ENCODE data around the gene C21orf91. TPM values are rescaled to one million over a fixed set of nuclear protein-coding genes. Genes with fewer than 3 reads are reported as not detected.
A peak's percentile ranks its signal among the peaks of the same experiment; 100 is the strongest.

Gene C21orf91
- total and polyA plus RNA-seq, 4 donors: 3.1 to 19.2 (median 10.7) TPM

DNA sequence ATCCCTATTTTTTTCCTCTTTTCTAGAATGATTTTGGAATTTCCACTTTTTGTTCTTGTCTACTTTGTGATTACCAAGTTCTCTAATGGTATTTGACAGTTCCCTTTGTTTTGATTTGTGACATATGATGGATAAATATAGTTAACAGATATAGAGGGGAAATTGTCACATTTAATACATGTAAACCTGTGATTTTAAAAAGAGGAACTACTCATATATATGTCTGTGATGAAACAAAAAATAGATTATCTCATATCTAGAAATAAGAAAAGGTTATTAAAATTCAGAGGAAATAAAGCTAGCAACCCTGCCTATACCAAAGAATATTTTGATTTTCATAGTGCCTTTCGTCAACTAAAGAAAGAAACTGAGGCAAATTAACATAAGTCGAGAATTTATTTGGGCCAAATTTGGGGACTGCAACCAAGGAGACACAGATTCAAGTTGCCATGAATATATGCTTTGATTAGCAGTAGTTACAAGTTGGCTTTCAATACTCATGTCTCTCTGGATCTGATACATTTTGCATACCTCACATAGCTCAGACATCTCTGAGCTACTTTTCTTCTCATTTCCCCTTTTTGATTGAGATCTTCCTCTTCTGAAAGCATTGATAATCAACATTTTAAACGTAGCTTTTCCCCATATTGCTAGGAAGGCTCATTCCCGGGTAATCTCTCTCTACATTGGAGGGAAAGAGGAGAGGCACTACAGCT, 15.6 kb upstream of the C21orf91 start:
- WGBS, 2 donors: 63 to 73% methylated on average over 4 of the region's 4 CpGs
- no peaks in the 10 kb centered on the region for H3K4me1 ChIP-seq (ENCODE audit: control insufficient read depth in 1 of 2, insufficient read depth in 2 of 2, low read length in 2 of 2)
- no peaks in the 10 kb centered on the region for H3K36me3 ChIP-seq (ENCODE audit: control insufficient read depth in 1 of 2, insufficient read depth in 2 of 2, low read length in 1 of 2)
- intact Hi-C loops (cut with DNase I): no loop called here
- H3K4me3 ChIP-seq (ENCODE audit: low read length in 2 of 2): no peak overlapping the region
- no peak overlapping the region for H3K27ac ChIP-seq (ENCODE audit: low read depth in 1 of 2, low read length in 2 of 2)
- DNase-seq (no peak), ATAC-seq (ENCODE audit: low FRiP score) (no peak)
- H3K27me3 ChIP-seq (ENCODE audit: control insufficient read depth in 1 of 2, insufficient read depth in 2 of 2, low read length in 1 of 2): no peaks in the 10 kb centered on the region
- no peaks in the 10 kb centered on the region for H3K9me3 ChIP-seq (ENCODE audit: control insufficient read depth, low read length)

DNA sequence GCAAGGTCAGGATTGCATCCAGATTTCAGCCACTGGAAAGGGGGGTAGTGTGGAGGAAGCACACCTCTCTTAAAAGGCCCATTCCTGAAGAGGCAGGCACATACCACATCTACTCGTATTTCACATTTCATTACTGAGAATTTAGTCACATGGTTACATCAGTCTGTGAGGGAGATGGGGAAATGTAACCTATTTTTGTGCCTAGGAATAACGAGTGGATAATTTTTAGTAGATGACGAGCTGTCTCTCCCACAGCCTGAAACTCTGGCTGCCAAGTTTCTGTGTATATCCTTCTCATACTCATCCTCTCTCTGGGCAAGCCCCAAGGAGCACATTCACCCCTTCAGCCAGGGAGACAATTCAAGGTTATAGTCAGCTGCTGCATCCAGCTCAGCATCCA, 10.3 kb upstream of the C21orf91 start:
- DNase-seq (no peak), ATAC-seq (ENCODE audit: low FRiP score) (no peak)
- intact Hi-C loops (cut with DNase I): no loop called here
- Histone ChIP-seq H3K36me3 (ENCODE audit: control insufficient read depth in 1 of 2, insufficient read depth in 2 of 2, low read length in 1 of 2) (no peaks in the 10 kb centered on the region), H3K4me3 (ENCODE audit: low read length in 2 of 2) (no peak overlapping the region), H3K4me1 (ENCODE audit: control insufficient read depth in 1 of 2, insufficient read depth in 2 of 2, low read length in 2 of 2) (no peaks in the 10 kb centered on the region), H3K9me3 (ENCODE audit: control insufficient read depth, low read length) (no peaks in the 10 kb centered on the region), H3K27me3 (ENCODE audit: control insufficient read depth in 1 of 2, insufficient read depth in 2 of 2, low read length in 1 of 2) (no peaks in the 10 kb centered on the region), H3K27ac (ENCODE audit: low read depth in 1 of 2, low read length in 2 of 2) (no peak overlapping the region)
- 30 to 44% methylated on average over 3 of the region's 3 CpGs for WGBS, 2 donors

GRCh38 chr21:17828223-17828622, 9.1 kb upstream of the C21orf91 start:
- DNase-seq (no peak), ATAC-seq (ENCODE audit: low FRiP score) (no peak)
- H3K27me3 ChIP-seq (ENCODE audit: control insufficient read depth in 1 of 2, insufficient read depth in 2 of 2, low read length in 1 of 2): no peaks in the 10 kb centered on the region
- H3K4me1 ChIP-seq (ENCODE audit: control insufficient read depth in 1 of 2, insufficient read depth in 2 of 2, low read length in 2 of 2): no peaks in the 10 kb centered on the region
- H3K9me3 ChIP-seq (ENCODE audit: control insufficient read depth, low read length): no peaks in the 10 kb centered on the region
- no peaks in the 10 kb centered on the region for H3K36me3 ChIP-seq (ENCODE audit: control insufficient read depth in 1 of 2, insufficient read depth in 2 of 2, low read length in 1 of 2)
- WGBS, 2 donors: 47% methylated on average over 3 of the region's 3 CpGs
- no peak overlapping the region for H3K27ac ChIP-seq (ENCODE audit: low read depth in 1 of 2, low read length in 2 of 2)
- H3K4me3 ChIP-seq (ENCODE audit: low read length in 2 of 2): no peak overlapping the region
- intact Hi-C loops (cut with DNase I): no loop called here

GRCh38 chr21:17823846-17824245, 4.7 kb upstream of the C21orf91 start:
- intact Hi-C loops (cut with DNase I): no loop called here

GRCh38 chr21:17821121-17821520, 2.0 kb upstream of the C21orf91 start:
- Histone ChIP-seq H3K4me3 (ENCODE audit: low read length in 2 of 2) (no peak overlapping the region), H3K9me3 (ENCODE audit: control insufficient read depth, low read length) (no peaks in the 10 kb centered on the region), H3K27ac (ENCODE audit: low read depth in 1 of 2, low read length in 2 of 2) (no peak overlapping the region), H3K36me3 (ENCODE audit: control insufficient read depth in 1 of 2, insufficient read depth in 2 of 2, low read length in 1 of 2) (no peaks in the 10 kb centered on the region), H3K27me3 (ENCODE audit: control insufficient read depth in 1 of 2, insufficient read depth in 2 of 2, low read length in 1 of 2) (no peaks in the 10 kb centered on the region), H3K4me1 (ENCODE audit: control insufficient read depth in 1 of 2, insufficient read depth in 2 of 2, low read length in 2 of 2) (peaks cover 0 to 2% of the 10 kb centered on the region in 2 donors)
- ATAC-seq (ENCODE audit: low FRiP score): no peak
- intact Hi-C loops (cut with DNase I): no loop called here
- DNase-seq: no peak
- WGBS, 2 donors: 90 to 92% methylated on average over 3 of the region's 3 CpGs

More at GRCh38 chr21:17823846-17824245, 4.7 kb upstream of the C21orf91 start:
- H3K36me3 ChIP-seq (ENCODE audit: control insufficient read depth in 1 of 2, insufficient read depth in 2 of 2, low read length in 1 of 2): no peaks in the 10 kb centered on the region
- DNase-seq (no peak), ATAC-seq (ENCODE audit: low FRiP score) (no peak)
- no peaks in the 10 kb centered on the region for H3K27me3 ChIP-seq (ENCODE audit: control insufficient read depth in 1 of 2, insufficient read depth in 2 of 2, low read length in 1 of 2)
- H3K4me1 ChIP-seq (ENCODE audit: control insufficient read depth in 1 of 2, insufficient read depth in 2 of 2, low read length in 2 of 2): peaks cover 0 to 2% of the 10 kb centered on the region in 2 donors
- H3K27ac ChIP-seq (ENCODE audit: low read depth in 1 of 2, low read length in 2 of 2): no peak overlapping the region
- H3K9me3 ChIP-seq (ENCODE audit: control insufficient read depth, low read length): no peaks in the 10 kb centered on the region
- no peak overlapping the region for H3K4me3 ChIP-seq (ENCODE audit: low read length in 2 of 2)
- 88% methylated on average over 6 of the region's 6 CpGs for WGBS, 2 donors

GRCh38 chr21:17819877-17820229, 697 bp upstream of the C21orf91 start:
- intact Hi-C loops (cut with DNase I): loop anchor here (5.0 to 10.0 kb wide), 5 partner anchors 75 to 208 kb away; partner anchors contain the start of gene BTG3 (in 1 of the 2)
- DNase-seq: no peak

DNA sequence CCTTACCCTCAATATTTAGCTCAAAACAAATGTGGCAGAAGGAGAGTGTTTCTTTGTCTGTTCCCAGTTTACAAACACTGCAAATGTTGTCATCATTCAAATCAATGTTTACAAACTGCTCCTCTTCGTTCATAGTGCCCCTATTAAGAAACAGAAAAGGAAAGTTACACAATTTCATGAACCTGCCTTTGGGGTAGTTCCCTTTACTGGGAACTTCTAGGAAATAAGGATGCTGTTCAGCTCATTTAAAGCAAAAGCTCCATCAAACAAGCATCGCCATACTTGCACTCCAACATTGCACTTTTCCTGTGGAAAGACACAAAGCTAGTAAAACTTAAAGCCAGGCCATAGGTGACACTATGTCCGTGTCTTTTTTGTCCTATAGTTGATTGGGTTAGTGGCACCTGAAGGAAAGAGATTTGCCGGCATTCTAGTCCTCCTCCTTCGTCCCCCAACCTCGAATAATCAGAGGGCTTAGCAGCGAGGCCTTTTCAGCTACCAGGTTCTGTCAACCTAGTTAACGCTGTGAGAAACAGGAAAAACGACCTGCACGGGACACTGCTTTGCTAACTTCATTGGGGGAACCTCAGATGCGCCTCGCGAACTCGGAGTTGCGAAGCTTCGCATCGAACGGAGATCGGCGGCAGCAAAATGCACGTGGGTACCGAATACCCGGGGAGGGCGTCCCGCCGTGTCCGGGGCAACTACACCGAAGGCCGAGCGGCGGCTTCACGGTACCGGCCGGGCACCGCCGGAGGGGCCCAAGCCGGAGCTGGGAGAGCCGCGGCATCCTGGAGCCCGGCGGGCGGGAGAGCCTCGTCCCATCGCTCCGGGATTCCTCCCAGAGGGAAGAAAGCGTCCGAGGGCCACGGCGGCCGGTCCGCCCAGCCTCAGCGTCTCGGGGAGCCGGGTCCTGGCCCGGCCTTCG, 706 bp downstream of the C21orf91 start:
- no peak overlapping the region for H3K27ac ChIP-seq (ENCODE audit: low read depth in 1 of 2, low read length in 2 of 2)
- no peaks in the 10 kb centered on the region for H3K36me3 ChIP-seq (ENCODE audit: control insufficient read depth in 1 of 2, insufficient read depth in 2 of 2, low read length in 1 of 2)
- WGBS, 2 donors: 1% methylated on average over 52 to 56 of the region's 56 CpGs
- intact Hi-C loops (cut with DNase I): loop anchor here (5.0 to 10.0 kb wide), 5 partner anchors 74 to 206 kb away; partner anchors contain the start of gene BTG3 (in 1 of the 2)
- H3K27me3 ChIP-seq (ENCODE audit: control insufficient read depth in 1 of 2, insufficient read depth in 2 of 2, low read length in 1 of 2): no peaks in the 10 kb centered on the region
- peaks cover 0 to 2% of the 10 kb centered on the region in 2 donors for H3K4me1 ChIP-seq (ENCODE audit: control insufficient read depth in 1 of 2, insufficient read depth in 2 of 2, low read length in 2 of 2)
- no peaks in the 10 kb centered on the region for H3K9me3 ChIP-seq (ENCODE audit: control insufficient read depth, low read length)
- ATAC-seq (ENCODE audit: low FRiP score): peak; percentile 69
- DNase-seq: peak; percentile 54 to 88
- H3K4me3 ChIP-seq (ENCODE audit: low read length in 2 of 2): peak overlapping the region; percentile 63 to 92

More at GRCh38 chr21:17819877-17820229, 697 bp upstream of the C21orf91 start:
- Histone ChIP-seq H3K27me3 (ENCODE audit: control insufficient read depth in 1 of 2, insufficient read depth in 2 of 2, low read length in 1 of 2) (no peaks in the 10 kb centered on the region), H3K9me3 (ENCODE audit: control insufficient read depth, low read length) (no peaks in the 10 kb centered on the region), H3K27ac (ENCODE audit: low read depth in 1 of 2, low read length in 2 of 2) (no peak overlapping the region), H3K36me3 (ENCODE audit: control insufficient read depth in 1 of 2, insufficient read depth in 2 of 2, low read length in 1 of 2) (no peaks in the 10 kb centered on the region), H3K4me1 (ENCODE audit: control insufficient read depth in 1 of 2, insufficient read depth in 2 of 2, low read length in 2 of 2) (peaks cover 0 to 2% of the 10 kb centered on the region in 2 donors), H3K4me3 (ENCODE audit: low read length in 2 of 2) (peak overlapping the region; percentile 63 to 92)
- ATAC-seq (ENCODE audit: low FRiP score): peak; percentile 66
- WGBS, 2 donors: 1% methylated on average over 6 of the region's 6 CpGs

GRCh38 chr21:17813353-17813752, 5.8 kb downstream of the C21orf91 start:
- Histone ChIP-seq H3K9me3 (ENCODE audit: control insufficient read depth, low read length) (peaks cover under 1% of the 10 kb centered on the region), H3K4me3 (ENCODE audit: low read length in 2 of 2) (no peak overlapping the region), H3K36me3 (ENCODE audit: control insufficient read depth in 1 of 2, insufficient read depth in 2 of 2, low read length in 1 of 2) (no peaks in the 10 kb centered on the region), H3K27me3 (ENCODE audit: control insufficient read depth in 1 of 2, insufficient read depth in 2 of 2, low read length in 1 of 2) (no peaks in the 10 kb centered on the region), H3K4me1 (ENCODE audit: control insufficient read depth in 1 of 2, insufficient read depth in 2 of 2, low read length in 2 of 2) (no peaks in the 10 kb centered on the region), H3K27ac (ENCODE audit: low read depth in 1 of 2, low read length in 2 of 2) (no peak overlapping the region)
- 96 to 97% methylated on average over 2 of the region's 2 CpGs for WGBS, 2 donors
- no peak for ATAC-seq (ENCODE audit: low FRiP score)
- no peak for DNase-seq
- intact Hi-C loops (cut with DNase I): loop anchor here (10.0 kb wide), 4 partner anchors 69 to 129 kb away; no protein-coding TSS in a partner anchor

Measured in aorta (tissue), 5 donors.